OCI-LY1 (cell line): ENCODE results near the gene EDN3.

ENCODE experiments used
- H2AFZ ChIP-seq: fragments of 200-600 bp; sonication (generic), shearing (Covaris generic); 2 replicates; pipeline ENCODE4 v1.6.0; 2014; ENCODE audit warnings: antibody characterized with exemption, mild to moderate bottlenecking, low read length
- H3F3A ChIP-seq: fragments of 200-600 bp; sonication (generic), shearing (Covaris generic); 2 replicates; pipeline ENCODE4 v1.6.0; 2014; ENCODE audit warnings: mild to moderate bottlenecking, antibody characterized with exemption, low read length, moderate library complexity; ENCODE audit not compliant: insufficient read depth
- H3K27ac ChIP-seq: fragments of 200-600 bp; sonication (generic); 2 replicates; pipeline ENCODE4 v1.5.1; 2014; ENCODE audit warnings: low read length, mixed run types, mild to moderate bottlenecking, low read depth; ENCODE audit not compliant: poor library complexity, severe bottlenecking
- H3K27me3 ChIP-seq: fragments of 200-600 bp; sonication (generic); 2 replicates; pipeline ENCODE4 v1.6.0; 2014; ENCODE audit warnings: antibody characterized with exemption, mild to moderate bottlenecking, low read length, moderate library complexity; ENCODE audit not compliant: insufficient read depth
- H3K36me3 ChIP-seq: fragments of 200-600 bp; sonication (generic); 2 replicates; pipeline ENCODE4 v1.6.1; 2014; ENCODE audit warnings: mild to moderate bottlenecking, antibody characterized with exemption, low read length, moderate library complexity, mixed read lengths; ENCODE audit not compliant: insufficient read depth
- H3K4me1 ChIP-seq: fragments of 200-600 bp; sonication (generic); 2 replicates; pipeline ENCODE4 v1.5.1; 2014; ENCODE audit warnings: mild to moderate bottlenecking, low read length, moderate library complexity; ENCODE audit not compliant: insufficient read depth, severe bottlenecking
- H3K4me2 ChIP-seq: fragments of 200-600 bp; sonication (generic), shearing (Covaris generic); 2 replicates; pipeline ENCODE4 v1.6.1; 2014; ENCODE audit warnings: low read length
- H3K4me3 ChIP-seq: fragments of 200-600 bp; sonication (generic); 2 replicates; pipeline ENCODE4 v1.5.1; 2014; ENCODE audit warnings: low read length, low read depth, mild to moderate bottlenecking, mixed read lengths; ENCODE audit not compliant: poor library complexity, severe bottlenecking
- H3K79me2 ChIP-seq: fragments of 200-600 bp; shearing (Covaris generic); 2 replicates; pipeline ENCODE4 v1.6.1; 2016; ENCODE audit warnings: mixed run types, low read length, mixed read lengths; ENCODE audit not compliant: insufficient read depth
- H3K9ac ChIP-seq: fragments of 200-600 bp; sonication (generic), shearing (Covaris generic); 2 replicates; pipeline ENCODE4 v1.6.1; 2014; ENCODE audit warnings: mild to moderate bottlenecking, low read length, mixed read lengths
- H3K9me2 ChIP-seq: fragments of 200-600 bp; sonication (generic), shearing (Covaris generic); 2 replicates; pipeline ENCODE4 v1.6.1; 2014; ENCODE audit warnings: low read depth, mild to moderate bottlenecking, low read length, mixed read lengths
- H3K9me3 ChIP-seq: fragments of 200-600 bp; shearing (Covaris generic); 2 replicates; pipeline ENCODE4 v1.6.1; 2014; ENCODE audit warnings: low read length, mixed read lengths
- H4K20me1 ChIP-seq: fragments of 200-600 bp; sonication (generic), shearing (Covaris generic); 2 replicates; pipeline ENCODE4 v1.6.0; 2016; ENCODE audit warnings: mild to moderate bottlenecking, low read length; ENCODE audit not compliant: insufficient read depth
- EZH2 ChIP-seq: fragments of 200-600 bp; sonication (generic), shearing (Covaris generic); IDR thresholded peaks from 2 replicates; pipeline ENCODE4 v1.8.0; 2017; ENCODE audit warnings: borderline replicate concordance, mixed run types, mild to moderate bottlenecking, antibody characterized with exemption, low read length, moderate library complexity, mixed read lengths
- TF ChIP-seq, protein P1 (sequence below): fragments of 200-600 bp; sonication (generic), shearing (Covaris generic); IDR thresholded peaks from 2 replicates; pipeline ENCODE4 v1.5.1; 2017; ENCODE audit warnings: mild to moderate bottlenecking, antibody characterized with exemption, low read length, moderate library complexity, mixed read lengths

EDN3 gene

GRCh38 chr20:59359906-59360725 is 59.7 kb downstream of the EDN3 start:
- no peaks in the 10 kb centered on the region for H3K79me2 ChIP-seq
- H3K36me3 ChIP-seq, result no peaks in the 10 kb centered on the region
- H3K4me1 ChIP-seq, result no peaks in the 10 kb centered on the region
- H3K4me2 ChIP-seq, result no peak overlapping the region
- no peak overlapping the region for H2AFZ ChIP-seq
- no peak overlapping the region for H3K4me3 ChIP-seq
- no peaks in the 10 kb centered on the region for H3F3A ChIP-seq
- no peak overlapping the region for H3K9ac ChIP-seq
- no peaks in the 10 kb centered on the region; the same call in 1 of the 2 replicates for H3K27me3 ChIP-seq
- H3K9me3 ChIP-seq, result no peaks in the 10 kb centered on the region
- TF ChIP-seq EZH2, result no peak
- TF ChIP-seq, protein P1, sequence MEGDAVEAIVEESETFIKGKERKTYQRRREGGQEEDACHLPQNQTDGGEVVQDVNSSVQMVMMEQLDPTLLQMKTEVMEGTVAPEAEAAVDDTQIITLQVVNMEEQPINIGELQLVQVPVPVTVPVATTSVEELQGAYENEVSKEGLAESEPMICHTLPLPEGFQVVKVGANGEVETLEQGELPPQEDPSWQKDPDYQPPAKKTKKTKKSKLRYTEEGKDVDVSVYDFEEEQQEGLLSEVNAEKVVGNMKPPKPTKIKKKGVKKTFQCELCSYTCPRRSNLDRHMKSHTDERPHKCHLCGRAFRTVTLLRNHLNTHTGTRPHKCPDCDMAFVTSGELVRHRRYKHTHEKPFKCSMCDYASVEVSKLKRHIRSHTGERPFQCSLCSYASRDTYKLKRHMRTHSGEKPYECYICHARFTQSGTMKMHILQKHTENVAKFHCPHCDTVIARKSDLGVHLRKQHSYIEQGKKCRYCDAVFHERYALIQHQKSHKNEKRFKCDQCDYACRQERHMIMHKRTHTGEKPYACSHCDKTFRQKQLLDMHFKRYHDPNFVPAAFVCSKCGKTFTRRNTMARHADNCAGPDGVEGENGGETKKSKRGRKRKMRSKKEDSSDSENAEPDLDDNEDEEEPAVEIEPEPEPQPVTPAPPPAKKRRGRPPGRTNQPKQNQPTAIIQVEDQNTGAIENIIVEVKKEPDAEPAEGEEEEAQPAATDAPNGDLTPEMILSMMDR, result no peak
- H3K27ac ChIP-seq, result no peak overlapping the region
- H4K20me1 ChIP-seq, result no peaks in the 10 kb centered on the region
- no peaks in the 10 kb centered on the region for H3K9me2 ChIP-seq

DNA sequence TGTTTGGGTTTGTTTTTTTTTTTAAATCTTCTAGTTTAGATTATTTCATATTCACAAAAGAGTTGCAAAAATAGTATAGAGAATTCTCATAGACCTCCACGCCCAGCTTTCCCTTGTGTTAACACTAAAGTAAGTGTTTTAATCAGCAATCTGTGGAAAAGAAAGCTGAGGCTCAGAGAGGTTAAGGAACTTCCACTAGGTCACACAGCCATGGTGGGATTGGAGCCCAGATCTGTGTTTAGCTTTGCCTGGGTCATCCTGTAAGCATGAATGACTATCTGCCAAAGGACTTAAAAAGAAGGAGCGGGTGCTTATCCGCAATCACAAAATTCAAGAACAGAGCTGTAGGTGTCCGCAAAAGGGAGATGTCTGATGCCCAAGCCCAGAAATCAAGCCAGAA is 60.5 kb downstream of the EDN3 start:
- no peak for TF ChIP-seq EZH2
- TF ChIP-seq, protein P1, result no peak
- H3K9me2 ChIP-seq, result no peaks in the 10 kb centered on the region
- H3K27ac ChIP-seq, result no peak overlapping the region
- no peaks in the 10 kb centered on the region for H3K4me1 ChIP-seq
- no peak overlapping the region for H3K4me3 ChIP-seq
- no peaks in the 10 kb centered on the region for H3K79me2 ChIP-seq
- no peaks in the 10 kb centered on the region for H3F3A ChIP-seq
- H3K9me3 ChIP-seq, result no peaks in the 10 kb centered on the region
- H2AFZ ChIP-seq, result no peak overlapping the region
- no peaks in the 10 kb centered on the region for H3K36me3 ChIP-seq
- H3K27me3 ChIP-seq, result no peaks in the 10 kb centered on the region; the same call in 1 of the 2 replicates
- no peak overlapping the region for H3K4me2 ChIP-seq
- H3K9ac ChIP-seq, result no peak overlapping the region
- H4K20me1 ChIP-seq, result no peaks in the 10 kb centered on the region

GRCh38 chr20:59361411-59361810 is 61.0 kb downstream of the EDN3 start:
- Histone ChIP-seq H2AFZ (no peak overlapping the region), H3F3A (no peaks in the 10 kb centered on the region), H3K4me3 (no peak overlapping the region), H3K9ac (no peak overlapping the region), H3K4me1 (no peaks in the 10 kb centered on the region), H3K27me3 (no peaks in the 10 kb centered on the region; the same call in 1 of the 2 replicates), H3K9me2 (no peaks in the 10 kb centered on the region), H3K27ac (no peak overlapping the region), H3K79me2 (no peaks in the 10 kb centered on the region), H3K4me2 (no peak overlapping the region), H3K36me3 (no peaks in the 10 kb centered on the region), H4K20me1 (no peaks in the 10 kb centered on the region), H3K9me3 (no peaks in the 10 kb centered on the region)
- TF ChIP-seq, protein P1, result no peak
- no peak for TF ChIP-seq EZH2
